Measurements from ENCODE around the gene KCNE1.

Gene KCNE1

GRCh38 chr21:34511787-34512455 is at the start of gene KCNE1:
TSS of gene KCNE1 (minus strand) at chr21:34512210. CDS start at chr21:34449634, 62,576 bp downstream.
- DNase-seq (ENCODE audit: low spot score), result no peak
- no peak for TF ChIP-seq CTCF (IDR thresholded peaks at IDR 0.05; ENCODE audit: extremely low read depth, insufficient read depth, missing control alignments)
- in situ Hi-C loops (cut with MboI; ENCODE audit: low pct_unique_long_range_greater_than_20kb, low sequenced_read_pairs, unreplicated experiment), result no loop called here

- no peak for DNase-seq (ENCODE audit: low spot score)
- in situ Hi-C loops (cut with MboI; ENCODE audit: low pct_unique_long_range_greater_than_20kb, low sequenced_read_pairs, unreplicated experiment), result no loop called here
- no peak for TF ChIP-seq CTCF (IDR thresholded peaks at IDR 0.05; ENCODE audit: extremely low read depth, insufficient read depth, missing control alignments)
Observed at GRCh38 chr21:34561806-34562205, 49.8 kb upstream of the KCNE1 start.

GRCh38 chr21:34560609-34561008 is 48.6 kb upstream of the KCNE1 start:
- DNase-seq (ENCODE audit: low spot score), result no peak
- in situ Hi-C loops (cut with MboI; ENCODE audit: low pct_unique_long_range_greater_than_20kb, low sequenced_read_pairs, unreplicated experiment), result no loop called here
- TF ChIP-seq CTCF (IDR thresholded peaks at IDR 0.05; ENCODE audit: extremely low read depth, insufficient read depth, missing control alignments), result no peak

DNA sequence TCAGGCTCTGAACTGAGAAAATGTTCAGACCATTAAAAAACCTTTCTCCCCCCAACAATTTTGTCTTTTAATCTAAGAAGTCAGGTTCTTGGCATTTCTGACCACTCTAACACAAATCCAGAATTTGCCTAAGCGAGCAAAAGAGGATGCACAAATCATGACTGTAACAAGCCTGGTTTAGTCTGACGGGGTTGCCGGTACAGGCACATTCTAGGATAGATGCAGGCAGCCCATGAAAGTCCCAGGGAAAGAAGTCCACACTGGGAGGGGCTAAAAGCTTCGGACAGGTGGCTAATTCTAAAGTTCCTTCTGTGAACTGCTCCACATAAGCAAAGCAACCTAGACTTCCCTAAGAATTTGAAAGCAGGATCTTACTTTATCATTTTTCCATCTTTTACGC is 48.0 kb upstream of the KCNE1 start:
- DNase-seq (ENCODE audit: low spot score), result no peak
- in situ Hi-C loops (cut with MboI; ENCODE audit: low pct_unique_long_range_greater_than_20kb, low sequenced_read_pairs, unreplicated experiment), result no loop called here
- no peak for TF ChIP-seq CTCF (IDR thresholded peaks at IDR 0.05; ENCODE audit: extremely low read depth, insufficient read depth, missing control alignments)

- TF ChIP-seq CTCF (IDR thresholded peaks at IDR 0.05; ENCODE audit: extremely low read depth, insufficient read depth, missing control alignments), result no peak
- no peak for DNase-seq (ENCODE audit: low spot score)
- in situ Hi-C loops (cut with MboI; ENCODE audit: low pct_unique_long_range_greater_than_20kb, low sequenced_read_pairs, unreplicated experiment), result no loop called here
Observed at GRCh38 chr21:34559089-34559631, 47.1 kb upstream of the KCNE1 start.

- TF ChIP-seq CTCF (IDR thresholded peaks at IDR 0.05; ENCODE audit: extremely low read depth, insufficient read depth, missing control alignments), result no peak
- DNase-seq (ENCODE audit: low spot score), result no peak
- in situ Hi-C loops (cut with MboI; ENCODE audit: low pct_unique_long_range_greater_than_20kb, low sequenced_read_pairs, unreplicated experiment), result no loop called here
Observed at GRCh38 chr21:34558166-34558565, 46.2 kb upstream of the KCNE1 start.
